Natural killer cell (primary cell): Measurements from ENCODE around the gene PRDM16. TPM values are rescaled to one million over a fixed set of nuclear protein-coding genes. Genes with fewer than 3 reads are reported as not detected.

Experiments used
- ATAC-seq, 3 donors: fragments of 150-1000 bp in 2 of 3; fragments of 200-7000 bp in 1 of 3; cut with Tn5 transposase; 1 replicate in 1 of 3; 2 replicates in 2 of 3; pipeline ENCODE4 v1.10.0; 2021; ENCODE audit warnings: mild to moderate bottlenecking in 2 of 3, moderate library complexity in 2 of 3
- DNase-seq, 2 donors: peaks; one replicate each; pipeline versions ENCODE4 v3.0.0 to v3.0.0-alpha.2; 2013 to 2021; ENCODE audit warnings: mixed read lengths in 1 of 2
- H3K27ac ChIP-seq: one replicate; pipeline ENCODE4 v1.5.1; 2013; ENCODE audit warnings: mild to moderate bottlenecking, low read length
- H3K27me3 ChIP-seq: one replicate; pipeline ENCODE4 v1.6.1; 2013; ENCODE audit warnings: low read length; ENCODE audit not compliant: control insufficient read depth, insufficient read depth
- H3K36me3 ChIP-seq: one replicate; pipeline ENCODE4 v1.6.1; 2013; ENCODE audit warnings: low read length; ENCODE audit not compliant: control insufficient read depth, insufficient read depth
- H3K4me1 ChIP-seq: one replicate; pipeline ENCODE4 v1.6.1; 2013; ENCODE audit warnings: low read length; ENCODE audit not compliant: control insufficient read depth, insufficient read depth
- H3K4me3 ChIP-seq: one replicate; pipeline ENCODE4 v1.5.1; 2013; ENCODE audit warnings: low read length
- H3K9me3 ChIP-seq: one replicate; pipeline ENCODE4 v1.6.1; 2013; ENCODE audit warnings: low read length; ENCODE audit not compliant: control insufficient read depth, insufficient read depth
- H3K27ac Mint-ChIP-seq, 2 donors: one replicate each; pipeline ENCODE4 v1.8.0; 2022; ENCODE audit warnings: mild to moderate bottlenecking in 2 of 2, mixed read lengths in 2 of 2, moderate library complexity in 1 of 2
- H3K27me3 Mint-ChIP-seq, 2 donors: one replicate each; pipeline ENCODE4 v1.8.0; 2022; ENCODE audit warnings: low read depth in 2 of 2, mixed read lengths in 2 of 2
- H3K36me3 Mint-ChIP-seq: one replicate; pipeline ENCODE4 v1.8.0; 2022; ENCODE audit warnings: mixed read lengths
- H3K4me1 Mint-ChIP-seq, 2 donors: one replicate each; pipeline ENCODE4 v1.8.0; 2022; ENCODE audit warnings: mixed read lengths in 2 of 2
- H3K4me3 Mint-ChIP-seq: one replicate; pipeline ENCODE4 v1.8.0; 2022; ENCODE audit warnings: mild to moderate bottlenecking, moderate library complexity, mixed read lengths
- H3K9me3 Mint-ChIP-seq, 2 donors: one replicate each; pipeline ENCODE4 v1.8.0; 2022; ENCODE audit warnings: mixed read lengths in 2 of 2
- CTCF ChIP-seq: fragments of 200-600 bp; IDR thresholded peaks from one replicate; pipeline ENCODE4 v1.8.0; 2022; ENCODE audit warnings: antibody characterized with exemption
- WGBS: methylation state at CpG from one replicate; pipeline ENCODE4 v1.1.7; 2013; ENCODE audit warnings: missing lambda C conversion rate; ENCODE audit not compliant: insufficient coverage; 5-methylcytosine and 5-hydroxymethylcytosine counted together
- intact Hi-C: fragments of 100-400 bp; cut with micrococcal nuclease; formaldehyde crosslinking; loops from one replicate; pipeline ENCODE4 v1.14.2; 2022
- total RNA-seq, 4 donors: library from RNA; stranded (reverse); fragments of 120-200 nt in 1 of 4; gene quantifications; one replicate each; pipeline versions ENCODE4 v1.2.3 to v1.2.4, GENCODE V29; 2013 to 2022

The PRDM16 gene
- total RNA-seq, 3 donors from 2014 or later (not counting 1 experiment from before 2014, with no cell fraction given), result 0.25 to 0.64 TPM; not detected in 1

DNA sequence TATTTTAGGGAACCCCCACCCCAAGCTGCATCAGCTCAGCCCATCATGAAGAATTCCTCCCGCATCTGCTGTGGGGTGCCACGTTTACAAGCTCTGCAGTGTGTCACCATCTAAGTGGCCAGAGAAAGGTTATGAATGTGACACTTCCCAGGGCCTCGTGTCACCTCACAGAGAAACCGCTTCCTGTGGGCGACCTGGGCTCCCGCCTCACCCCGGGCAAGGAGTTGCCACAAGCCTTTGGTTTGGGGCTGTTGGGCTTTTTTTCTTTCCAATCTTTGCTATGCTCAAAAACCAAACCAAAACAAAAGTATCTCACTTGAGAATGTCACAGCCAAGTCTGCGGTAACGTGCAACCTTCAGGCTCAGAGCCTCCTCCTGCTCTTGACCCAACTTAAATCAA, 303.3 kb downstream of the PRDM16 start:
- peaks cover 45% of the 10 kb centered on the region for H3K4me1 ChIP-seq
- peak overlapping the region; percentile 70 for H3K4me3 Mint-ChIP-seq
- ATAC-seq (peak; percentile 59 to 90 (median 82)), DNase-seq (peak; percentile 48 to 54)
- peak overlapping the region; percentile 17 to 82 for H3K27ac Mint-ChIP-seq
- H3K36me3 Mint-ChIP-seq, result no peaks in the 10 kb centered on the region
- no peak overlapping the region for H3K27ac ChIP-seq
- peaks cover 33 to 42% of the 10 kb centered on the region in 2 donors for H3K27me3 Mint-ChIP-seq
- H3K27me3 ChIP-seq, result peaks cover 28% of the 10 kb centered on the region
- H3K36me3 ChIP-seq, result no peaks in the 10 kb centered on the region
- no peak for TF ChIP-seq CTCF
- WGBS, result 4% methylated on average over 9 of the region's 9 CpGs
- peaks cover 4 to 6% of the 10 kb centered on the region in 2 donors for H3K9me3 Mint-ChIP-seq
- no peak overlapping the region for H3K4me3 ChIP-seq
- intact Hi-C loops, result no loop called here
- H3K4me1 Mint-ChIP-seq, result peaks cover 17 to 51% of the 10 kb centered on the region in 2 donors
- no peaks in the 10 kb centered on the region for H3K9me3 ChIP-seq

DNA sequence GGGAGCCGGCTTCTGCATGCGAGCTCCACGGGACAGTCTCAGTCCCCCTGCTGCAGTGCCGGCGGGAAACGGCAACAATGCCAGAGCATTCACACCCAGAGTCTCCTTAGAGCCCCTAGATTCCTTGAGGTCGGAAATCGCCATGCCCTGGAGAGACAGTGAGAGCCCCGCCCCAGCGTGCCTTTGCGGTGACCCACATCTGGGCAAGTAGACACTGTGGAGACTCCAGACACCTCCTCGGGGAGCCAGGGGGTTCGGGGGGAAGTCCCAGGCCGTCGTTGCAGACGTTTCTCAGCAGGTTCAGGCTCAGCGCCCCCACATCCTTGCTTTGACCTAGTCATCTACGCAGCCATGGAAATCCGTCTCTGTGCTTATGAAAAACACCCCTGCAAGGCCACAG, 304.2 kb downstream of the PRDM16 start:
- no peak for DNase-seq
- intact Hi-C loops, result no loop called here
- Mint-ChIP-seq H3K4me1 (peaks cover 17 to 51% of the 10 kb centered on the region in 2 donors), H3K27me3 (peaks cover 34 to 48% of the 10 kb centered on the region in 2 donors), H3K27ac (no peak overlapping the region), H3K4me3 (no peak overlapping the region), H3K36me3 (no peaks in the 10 kb centered on the region), H3K9me3 (peaks cover 4 to 6% of the 10 kb centered on the region in 2 donors)
- peaks cover 33% of the 10 kb centered on the region for H3K27me3 ChIP-seq
- no peaks in the 10 kb centered on the region for H3K9me3 ChIP-seq
- H3K4me1 ChIP-seq, result peaks cover 45% of the 10 kb centered on the region
- ATAC-seq, result no peak
- TF ChIP-seq CTCF, result no peak
- no peak overlapping the region for H3K4me3 ChIP-seq
- H3K27ac ChIP-seq, result no peak overlapping the region
- H3K36me3 ChIP-seq, result no peaks in the 10 kb centered on the region
- WGBS, result 84% methylated on average over 19 of the region's 19 CpGs

DNA sequence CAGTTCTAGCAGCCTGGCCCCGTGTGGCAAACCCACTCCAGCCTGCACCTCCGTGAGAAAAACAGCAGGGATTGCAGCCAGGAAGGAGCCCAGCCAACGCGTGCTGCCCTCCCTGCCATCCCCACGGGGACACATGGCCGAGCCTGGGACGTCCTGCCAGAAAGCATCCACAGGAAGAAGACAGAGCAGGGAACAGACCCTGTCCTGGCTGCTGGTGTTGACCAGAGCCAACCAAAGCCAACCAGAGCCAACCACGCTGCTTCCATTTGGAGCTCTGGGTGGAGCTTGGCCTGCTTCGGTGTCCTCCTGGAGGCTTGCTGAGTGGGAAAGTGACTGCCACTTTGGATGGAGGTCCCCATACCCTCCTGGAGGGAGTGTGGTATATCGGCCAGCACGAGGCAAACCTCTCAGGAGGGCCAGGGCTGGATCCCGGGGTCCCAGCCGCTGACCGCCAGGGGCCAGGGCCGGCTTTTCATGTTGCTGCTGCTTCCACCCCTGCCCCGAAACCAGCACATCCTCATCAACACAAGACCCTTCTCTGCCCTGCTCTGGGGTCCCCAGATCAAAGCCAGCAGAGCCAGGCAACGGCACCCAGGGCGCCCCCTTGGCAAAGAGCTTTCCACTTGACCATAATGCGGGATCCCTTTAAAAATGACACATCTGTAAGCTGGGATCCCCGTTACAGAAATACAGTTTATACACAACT, 304.9 kb downstream of the PRDM16 start:
- Mint-ChIP-seq H3K4me1 (peaks cover 17 to 51% of the 10 kb centered on the region in 2 donors), H3K4me3 (peak overlapping the region; percentile 13), H3K27ac (no peak overlapping the region), H3K27me3 (peaks cover 28 to 43% of the 10 kb centered on the region in 2 donors), H3K36me3 (no peaks in the 10 kb centered on the region), H3K9me3 (peaks cover 4 to 6% of the 10 kb centered on the region in 2 donors)
- Histone ChIP-seq H3K4me3 (no peak overlapping the region), H3K9me3 (no peaks in the 10 kb centered on the region), H3K27me3 (peaks cover 33% of the 10 kb centered on the region), H3K36me3 (no peaks in the 10 kb centered on the region), H3K27ac (no peak overlapping the region), H3K4me1 (peaks cover 45% of the 10 kb centered on the region)
- no peak for ATAC-seq
- 92% methylated on average over 20 of the region's 20 CpGs for WGBS
- intact Hi-C loops, result no loop called here
- no peak for DNase-seq
- TF ChIP-seq CTCF, result no peak
